HCT116 (cell line): ENCODE measurements around the gene CRB1. TPM values are rescaled to one million over a fixed set of nuclear protein-coding genes. Genes with fewer than 3 reads are reported as not detected.
A peak's percentile ranks its signal among the peaks of the same experiment; 100 is the strongest.

Source experiments
- ATAC-seq: fragments of 200-7000 bp; cut with Tn5 transposase; 2 replicates; pipeline ENCODE4 v1.9.1; 2020; ENCODE audit warnings: mild to moderate bottlenecking, moderate library complexity
- BruUV-seq: library from RNA; stranded (reverse); fragments of 400-500 nt; replicated peaks from 2 replicates; lab custom pipeline; 2021; lab: Mats Ljungman, UMichigan
- CTCF ChIA-PET: fragments of 300-600 bp; sonication (Branson Sonifier 250); formaldehyde crosslinking; loops from one replicate; lab custom pipeline; 2021; ENCODE audit warnings: antibody characterized with exemption; lab: Charles Lee
- POLR2A ChIA-PET: fragments of 300-600, 350-600 bp; sonication (Branson Sonifier 250); formaldehyde crosslinking; loops from one replicate; lab custom pipeline; 2021; ENCODE audit warnings: antibody characterized with exemption; lab: Charles Lee
- RAD21 ChIA-PET, 2 experiments: fragments of 300-600 bp; sonication (Branson Sonifier 250); formaldehyde crosslinking; loops; one replicate each; lab custom pipeline; 2023; ENCODE audit warnings: low total read pairs in 2 of 2; ENCODE audit not compliant: uncharacterized antibody in 2 of 2, unreplicated experiment in 2 of 2, low non-redundant PET in 1 of 2; lab: Charles Lee
- DNase-seq: peaks from one replicate; pipeline ENCODE4 v3.0.0-alpha.2; 2010; ENCODE audit warnings: low read depth, low spot score
- H2AFZ ChIP-seq: fragments of 200-600 bp; shearing (Covaris generic), sonication (generic); 2 replicates; pipeline ENCODE4 v1.6.1; 2017; ENCODE audit warnings: low read depth, mixed run types, mixed read lengths, antibody characterized with exemption, low read length; ENCODE audit not compliant: poor library complexity, severe bottlenecking
- H3K27ac ChIP-seq: 2 replicates; pipeline ENCODE4 v1.5.1; 2012; ENCODE audit warnings: low read depth, low read length
- H3K27me3 ChIP-seq: fragments of 200-600 bp; sonication (generic); 2 replicates; pipeline ENCODE4 v1.6.1; 2016; ENCODE audit warnings: mixed run types, low read length, mixed read lengths; ENCODE audit not compliant: insufficient read depth
- H3K36me3 ChIP-seq, 2 experiments: fragments of 200-500 bp in 1 of 2; fragments of 200-600 bp in 1 of 2; sonication (Bioruptor generic) in 1 of 2; sonication (generic) in 1 of 2; 2 replicates each; pipeline versions ENCODE4 v1.5.1 to v1.6.1; 2014 to 2016; ENCODE audit warnings: low read length in 2 of 2, inconsistent platforms in 1 of 2, mixed read lengths in 1 of 2, mixed run types in 1 of 2; ENCODE audit not compliant: insufficient read depth in 2 of 2, control insufficient read depth in 1 of 2
- H3K4me1 ChIP-seq, 2 experiments: fragments of 200-600 bp in 1 of 2; sonication (generic) in 1 of 2; 2 replicates each; pipeline versions ENCODE4 v1.5.1 to v1.6.1; 2012 to 2017; ENCODE audit warnings: low read length in 2 of 2, inconsistent platforms in 1 of 2, mild to moderate bottlenecking in 1 of 2, mixed read lengths in 1 of 2, mixed run types in 1 of 2, moderate library complexity in 1 of 2; ENCODE audit not compliant: insufficient read depth in 2 of 2, control insufficient read depth in 1 of 2
- H3K4me2 ChIP-seq: fragments of 200-600 bp; sonication (generic); 2 replicates; pipeline ENCODE4 v1.6.1; 2017; ENCODE audit warnings: mixed run types, low read length, mixed read lengths
- H3K4me3 ChIP-seq, 2 experiments: fragments of 200-600 bp in 1 of 2; sonication (generic) in 1 of 2; replicated peaks in 1 of 2; 2 replicates each; pipeline ENCODE4 v1.5.1; 2011 to 2016; ENCODE audit warnings: low read length in 2 of 2, control low read depth in 1 of 2, low read depth in 1 of 2, mild to moderate bottlenecking in 1 of 2, mixed read lengths in 1 of 2, mixed run types in 1 of 2
- H3K79me2 ChIP-seq: fragments of 200-600 bp; sonication (generic); 2 replicates; pipeline ENCODE4 v1.6.1; 2017; ENCODE audit warnings: mild to moderate bottlenecking, mixed run types, low read length, moderate library complexity, mixed read lengths; ENCODE audit not compliant: insufficient read depth
- H3K9ac ChIP-seq: fragments of 200-600 bp; sonication (generic); 2 replicates; pipeline ENCODE4 v1.6.1; 2016; ENCODE audit warnings: low read length, mixed read lengths
- H3K9me2 ChIP-seq: fragments of 200-600 bp; sonication (generic), shearing (Covaris generic); 2 replicates; pipeline ENCODE4 v1.6.1; 2017; ENCODE audit warnings: mixed run types, mild to moderate bottlenecking, moderate library complexity; ENCODE audit not compliant: insufficient read depth
- H3K9me3 ChIP-seq, 2 experiments: fragments of 200-500 bp in 1 of 2; fragments of 200-600 bp in 1 of 2; sonication (Bioruptor generic) in 1 of 2; sonication (generic) in 1 of 2; 2 replicates each; pipeline ENCODE4 v1.6.1; 2014 to 2017; ENCODE audit warnings: low read length in 2 of 2, mixed read lengths in 2 of 2, inconsistent platforms in 1 of 2, low read depth in 1 of 2, mild to moderate bottlenecking in 1 of 2, mixed run types in 1 of 2, moderate library complexity in 1 of 2; ENCODE audit not compliant: control insufficient read depth in 1 of 2, insufficient read depth in 1 of 2
- H4K20me1 ChIP-seq: fragments of 200-600 bp; sonication (generic), shearing (Covaris generic); 2 replicates; pipeline ENCODE4 v1.6.1; 2017; ENCODE audit warnings: mixed run types, mild to moderate bottlenecking, moderate library complexity; ENCODE audit not compliant: insufficient read depth
- CBX3 ChIP-seq: IDR thresholded peaks from 2 replicates; pipeline ENCODE4 v1.6.1; 2012; ENCODE audit warnings: low read depth
- CEBPB ChIP-seq: IDR thresholded peaks from 2 replicates; pipeline ENCODE4 v1.6.1; 2012; ENCODE audit warnings: low read depth
- EGR1 ChIP-seq: IDR thresholded peaks from 2 replicates; pipeline ENCODE4 v1.6.1; 2012; ENCODE audit warnings: low read depth
- ELF1 ChIP-seq: IDR thresholded peaks from 2 replicates; pipeline ENCODE4 v1.6.1; 2012; ENCODE audit warnings: low read depth, borderline replicate concordance
- EZH2 ChIP-seq: fragments of 200-600 bp; sonication (generic); IDR thresholded peaks from 2 replicates; pipeline ENCODE4 v1.6.1; 2017; ENCODE audit warnings: antibody characterized with exemption, mixed run types
- EZH2phosphoT487 ChIP-seq: fragments of 200-600 bp; IDR thresholded peaks from 2 replicates; pipeline ENCODE4 v1.6.1; 2018; ENCODE audit warnings: antibody characterized with exemption, borderline replicate concordance
- POLR2A ChIP-seq: IDR thresholded peaks from 2 replicates; pipeline ENCODE4 v1.7.0; 2011; ENCODE audit warnings: borderline replicate concordance; ENCODE audit not compliant: insufficient read depth, insufficient read length; ENCODE audit errors: extremely low read depth
- POLR2AphosphoS5 ChIP-seq: IDR thresholded peaks from 2 replicates; pipeline ENCODE4 v1.6.1; 2011; ENCODE audit warnings: mild to moderate bottlenecking, low read depth, low read length, moderate library complexity
- RAD21 ChIP-seq: IDR thresholded peaks from 2 replicates; pipeline ENCODE4 v1.6.1; 2012; ENCODE audit warnings: low read depth, mild to moderate bottlenecking
- SIN3A ChIP-seq: IDR thresholded peaks from 2 replicates; pipeline ENCODE4 v1.6.1; 2012; ENCODE audit warnings: low read depth
- SP1 ChIP-seq: IDR thresholded peaks from 2 replicates; pipeline ENCODE4 v1.6.1; 2012; ENCODE audit warnings: low read depth
- SRF ChIP-seq: IDR thresholded peaks from 2 replicates; pipeline ENCODE4 v1.6.1; 2012; ENCODE audit warnings: low read depth
- TCF7L2 ChIP-seq: IDR thresholded peaks from 2 replicates; pipeline ENCODE4 v1.7.0; 2011; ENCODE audit warnings: borderline replicate concordance, inconsistent platforms; ENCODE audit not compliant: insufficient read depth, insufficient read length; ENCODE audit errors: extremely low read depth
- YY1 ChIP-seq: IDR thresholded peaks from 2 replicates; pipeline ENCODE4 v1.6.1; 2011; ENCODE audit warnings: low read length, low read depth, moderate library complexity, mild to moderate bottlenecking; ENCODE audit not compliant: insufficient replicate concordance; ENCODE audit errors: extremely low read depth
- ZNF274 ChIP-seq: fragments of 200-500 bp; sonication (Bioruptor generic); IDR thresholded peaks from 2 replicates; pipeline ENCODE4 v1.6.1; 2014; ENCODE audit warnings: mild to moderate bottlenecking, low read depth, low read length, inconsistent platforms
- intact Hi-C: fragments of 100-400 bp; cut with micrococcal nuclease; formaldehyde crosslinking; loops from 2 replicates; pipeline ENCODE4 v1.10.0; 2022
- total RNA-seq: library from RNA; stranded (reverse); gene quantifications from one replicate; pipeline ENCODE4 v1.2.1, GENCODE V29; 2021; ENCODE audit not compliant: unreplicated experiment
- TF ChIP-seq, protein P1 (sequence below): IDR thresholded peaks from 2 replicates; pipeline ENCODE4 v1.6.1; 2012
- TF ChIP-seq, protein P2 (sequence below): IDR thresholded peaks from 2 replicates; pipeline ENCODE4 v1.6.1; 2012
- TF ChIP-seq, protein P3 (sequence below): IDR thresholded peaks from 2 replicates; pipeline ENCODE4 v1.6.1; 2011; ENCODE audit warnings: mild to moderate bottlenecking, low read length, moderate library complexity; ENCODE audit not compliant: insufficient replicate concordance; ENCODE audit errors: extremely low read depth
- TF ChIP-seq, protein P4 (sequence below), 3 experiments: fragments of 200-600 bp in 1 of 3; sonication (generic) in 1 of 3; IDR thresholded peaks in 2 of 3; conservative IDR thresholded peaks in 1 of 3; 2 replicates each; pipeline ENCODE4 v1.5.1; 2012 to 2017; ENCODE audit warnings: low read depth in 2 of 3, low read length in 2 of 3, antibody characterized with exemption in 1 of 3, borderline replicate concordance in 1 of 3, control low read depth in 1 of 3, mild to moderate bottlenecking in 1 of 3, mixed read lengths in 1 of 3, mixed run types in 1 of 3, moderate library complexity in 1 of 3; ENCODE audit not compliant: insufficient read depth in 1 of 3

CRB1 gene
- total RNA-seq, 1 experiment from 2014 or later, result 0.07 TPM

DNA sequence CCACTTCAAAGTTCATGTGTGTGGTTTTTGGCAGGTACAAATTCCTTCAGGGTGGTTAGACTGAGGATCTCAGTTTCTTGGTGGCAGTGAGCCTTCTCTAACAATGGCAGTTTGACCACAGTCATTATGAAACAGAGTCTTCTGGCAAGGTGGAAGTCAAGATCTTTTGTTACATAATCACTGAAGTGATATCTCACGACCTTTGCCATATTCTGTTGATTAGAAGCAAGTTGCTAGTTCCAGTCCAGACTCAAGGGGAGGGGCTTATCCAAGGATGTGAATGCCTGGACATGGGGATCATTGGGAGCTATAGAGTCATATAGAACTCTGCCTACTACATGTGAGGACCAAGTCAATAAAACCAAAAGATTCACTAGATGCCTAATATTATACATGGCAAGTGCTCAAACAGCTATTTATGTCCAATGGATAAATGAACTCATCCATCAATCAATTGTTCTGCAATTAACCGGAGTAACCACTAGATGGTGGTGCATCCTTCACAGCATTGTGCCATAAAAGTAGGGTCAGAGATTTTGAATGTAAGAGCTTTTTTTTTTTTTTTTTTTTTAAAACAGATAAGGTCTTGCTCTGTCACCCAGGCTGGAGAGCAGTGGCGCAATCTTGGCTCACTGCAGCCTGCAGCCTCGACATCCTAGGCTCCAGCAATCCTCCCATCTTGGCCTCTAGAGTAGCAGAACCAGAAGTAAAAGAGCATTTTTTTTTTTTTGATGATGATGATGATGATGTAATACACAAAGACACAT, 131.9 kb downstream of the CRB1 start:
- intact Hi-C loops, result loop anchor here (10.0 kb wide), 1 partner anchor 1065 kb away; no protein-coding TSS in a partner anchor
- peak overlapping the region; percentile 28; the same call in 1 of the 2 replicates for H3K4me2 ChIP-seq
- H4K20me1 ChIP-seq, result no peaks in the 10 kb centered on the region
- H3K4me1 ChIP-seq, result no peaks in the 10 kb centered on the region
- no peaks in the 10 kb centered on the region for H3K9me2 ChIP-seq
- peak overlapping the region; percentile 98 for H2AFZ ChIP-seq
- CTCF ChIA-PET, result interaction anchor here (0.6 to 1.5 kb wide), 17 partner anchors 8 to 1286 kb away, joined by 3 to 22 read pairs (median 4); no protein-coding TSS in a partner anchor
- H3K27me3 ChIP-seq, result no peaks in the 10 kb centered on the region
- DNase-seq (peak; percentile 74), ATAC-seq (peak; percentile 84)
- RAD21 ChIA-PET, result interaction anchor here (0.6 to 0.8 kb wide), 4 partner anchors 33 to 525 kb away, joined by 3 to 5 read pairs (median 3); no protein-coding TSS in a partner anchor
- H3K36me3 ChIP-seq, result no peaks in the 10 kb centered on the region
- H3K9ac ChIP-seq, result no peak overlapping the region
- BruUV-seq, result no TSS peak
- H3K9me3 ChIP-seq, result no peaks in the 10 kb centered on the region
- no peak overlapping the region for H3K27ac ChIP-seq
- H3K79me2 ChIP-seq, result no peaks in the 10 kb centered on the region
- H3K4me3 ChIP-seq, result no peak overlapping the region
- POLR2A ChIA-PET, result no interaction called here
- TF ChIP-seq, protein P1, sequence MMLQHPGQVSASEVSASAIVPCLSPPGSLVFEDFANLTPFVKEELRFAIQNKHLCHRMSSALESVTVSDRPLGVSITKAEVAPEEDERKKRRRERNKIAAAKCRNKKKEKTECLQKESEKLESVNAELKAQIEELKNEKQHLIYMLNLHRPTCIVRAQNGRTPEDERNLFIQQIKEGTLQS, result no peak
- TF ChIP-seq CBX3, result 0 out of 2 replicates have a peak, but pooled peaks have one; percentile 18
- TF ChIP-seq, protein P2, sequence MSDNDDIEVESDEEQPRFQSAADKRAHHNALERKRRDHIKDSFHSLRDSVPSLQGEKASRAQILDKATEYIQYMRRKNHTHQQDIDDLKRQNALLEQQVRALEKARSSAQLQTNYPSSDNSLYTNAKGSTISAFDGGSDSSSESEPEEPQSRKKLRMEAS, result no peak
- TF ChIP-seq, protein P3, sequence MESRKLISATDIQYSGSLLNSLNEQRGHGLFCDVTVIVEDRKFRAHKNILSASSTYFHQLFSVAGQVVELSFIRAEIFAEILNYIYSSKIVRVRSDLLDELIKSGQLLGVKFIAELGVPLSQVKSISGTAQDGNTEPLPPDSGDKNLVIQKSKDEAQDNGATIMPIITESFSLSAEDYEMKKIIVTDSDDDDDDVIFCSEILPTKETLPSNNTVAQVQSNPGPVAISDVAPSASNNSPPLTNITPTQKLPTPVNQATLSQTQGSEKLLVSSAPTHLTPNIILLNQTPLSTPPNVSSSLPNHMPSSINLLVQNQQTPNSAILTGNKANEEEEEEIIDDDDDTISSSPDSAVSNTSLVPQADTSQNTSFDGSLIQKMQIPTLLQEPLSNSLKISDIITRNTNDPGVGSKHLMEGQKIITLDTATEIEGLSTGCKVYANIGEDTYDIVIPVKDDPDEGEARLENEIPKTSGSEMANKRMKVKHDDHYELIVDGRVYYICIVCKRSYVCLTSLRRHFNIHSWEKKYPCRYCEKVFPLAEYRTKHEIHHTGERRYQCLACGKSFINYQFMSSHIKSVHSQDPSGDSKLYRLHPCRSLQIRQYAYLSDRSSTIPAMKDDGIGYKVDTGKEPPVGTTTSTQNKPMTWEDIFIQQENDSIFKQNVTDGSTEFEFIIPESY, result no peak
- TF ChIP-seq POLR2A, result no peak
- no peak for TF ChIP-seq SRF
- TF ChIP-seq, protein P4, sequence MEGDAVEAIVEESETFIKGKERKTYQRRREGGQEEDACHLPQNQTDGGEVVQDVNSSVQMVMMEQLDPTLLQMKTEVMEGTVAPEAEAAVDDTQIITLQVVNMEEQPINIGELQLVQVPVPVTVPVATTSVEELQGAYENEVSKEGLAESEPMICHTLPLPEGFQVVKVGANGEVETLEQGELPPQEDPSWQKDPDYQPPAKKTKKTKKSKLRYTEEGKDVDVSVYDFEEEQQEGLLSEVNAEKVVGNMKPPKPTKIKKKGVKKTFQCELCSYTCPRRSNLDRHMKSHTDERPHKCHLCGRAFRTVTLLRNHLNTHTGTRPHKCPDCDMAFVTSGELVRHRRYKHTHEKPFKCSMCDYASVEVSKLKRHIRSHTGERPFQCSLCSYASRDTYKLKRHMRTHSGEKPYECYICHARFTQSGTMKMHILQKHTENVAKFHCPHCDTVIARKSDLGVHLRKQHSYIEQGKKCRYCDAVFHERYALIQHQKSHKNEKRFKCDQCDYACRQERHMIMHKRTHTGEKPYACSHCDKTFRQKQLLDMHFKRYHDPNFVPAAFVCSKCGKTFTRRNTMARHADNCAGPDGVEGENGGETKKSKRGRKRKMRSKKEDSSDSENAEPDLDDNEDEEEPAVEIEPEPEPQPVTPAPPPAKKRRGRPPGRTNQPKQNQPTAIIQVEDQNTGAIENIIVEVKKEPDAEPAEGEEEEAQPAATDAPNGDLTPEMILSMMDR (IDR thresholded peaks at IDR 0.05 in 2 of 3, conservative IDR thresholded peaks at IDR 0.05 in 1 of 3; ENCODE audit: borderline replicate concordance in 1 of 3, insufficient read depth in 1 of 3, low read depth in 2 of 3, low read length in 2 of 3), result peak; percentile 32 to 76 (median 68); a peak in 5 of 6 replicates
- TF ChIP-seq SIN3A, result no peak
- no peak for TF ChIP-seq TCF7L2
- no peak for TF ChIP-seq EGR1
- TF ChIP-seq SP1, result no peak
- TF ChIP-seq CEBPB, result peak; percentile 64
- TF ChIP-seq YY1, result no peak
- peak; percentile 61 for TF ChIP-seq RAD21
- no peak for TF ChIP-seq EZH2phosphoT487
- no peak for TF ChIP-seq EZH2
- no peak for TF ChIP-seq POLR2AphosphoS5
- TF ChIP-seq ZNF274, result no peak
- no peak for TF ChIP-seq ELF1
